ENCODE data around the gene SLC9A8. TPM values are rescaled to one million over a fixed set of nuclear protein-coding genes. Genes with fewer than 3 reads are reported as not detected.
A peak's percentile ranks its signal among the peaks of the same experiment; 100 is the strongest.

The SLC9A8 gene
- total and polyA plus RNA-seq, 2 of the 8 experiments (the other 6 are each of a cell fraction or from before 2014, with no cell fraction given): 3.2 to 6.2 TPM

GRCh38 chr20:49889935-49890333, 77.3 kb downstream of the SLC9A8 start:
- no peak overlapping the region for H3K56ac ChIP-seq (replicated peaks; ENCODE audit: insufficient read length, low read depth, low read length)
- no peak overlapping the region for H3K9ac ChIP-seq (replicated peaks in 1 of 4; ENCODE audit: extremely low read depth in 1 of 4, low read depth in 3 of 4, low read length in 3 of 4)
- no peaks in the 10 kb centered on the region for H3K23me2 ChIP-seq (ENCODE audit: low read depth, low read length)
- no peak overlapping the region for H3K23ac ChIP-seq (ENCODE audit: insufficient read length)
- H3K4me2 ChIP-seq (ENCODE audit: insufficient read depth in 1 of 2, low read depth in 2 of 2, low read length in 2 of 2): no peak overlapping the region
- no peak overlapping the region for H2BK20ac ChIP-seq (ENCODE audit: low read length)
- H4K8ac ChIP-seq (ENCODE audit: extremely low read depth, insufficient read depth, low read length): no peak overlapping the region
- no peak overlapping the region for H3K18ac ChIP-seq (ENCODE audit: extremely low read depth, low read length)
- DNase-seq (ENCODE audit: low read depth in 1 of 2, low spot score in 2 of 2): peak in 1 of 2 experiments; percentile 85
- no peak overlapping the region for H4K91ac ChIP-seq (replicated peaks; ENCODE audit: insufficient read length, low read length)
- H4K5ac ChIP-seq (ENCODE audit: insufficient read length, low read depth, low read length): no peak overlapping the region
- H3K36me3 ChIP-seq (ENCODE audit: control insufficient read depth in 2 of 4, insufficient read depth in 4 of 4, low read length in 3 of 4): no peaks in the 10 kb centered on the region
- H2BK5ac ChIP-seq (ENCODE audit: low read depth, low read length): no peak overlapping the region
- 67% methylated on average over 9 of the region's 9 CpGs; no CpG with 5 or more reads in 1 of the 2 experiments for WGBS, 2 experiments (ENCODE audit: extremely low coverage in 1 of 2, insufficient coverage in 1 of 2, insufficient read length in 1 of 2, insufficient replicate concordance in 2 of 2, low coverage in 1 of 2, low lambda C conversion rate in 2 of 2, missing lambda C conversion rate in 1 of 2)
- no peaks in the 10 kb centered on the region for H3K9me3 ChIP-seq (ENCODE audit: insufficient read depth in 2 of 2, low read depth in 1 of 2, low read length in 1 of 2)
- H3K4me3 ChIP-seq (ENCODE audit: extremely low read depth in 1 of 4, insufficient read depth in 2 of 4, low read depth in 3 of 4, low read length in 4 of 4): no peak overlapping the region
- CTCF ChIA-PET (ENCODE audit: partially characterized antibody): interaction anchor here (0.7 to 12.8 kb wide), 27 partner anchors 9 to 348 kb away, joined by 3 to 199 read pairs (median 6); partner anchors contain the start of gene SPATA2
- H3K4ac ChIP-seq (replicated peaks; ENCODE audit: insufficient read length, low read depth, low read length): no peak overlapping the region
- no peak overlapping the region for H2AFZ ChIP-seq (ENCODE audit: low read length)
- H3K4me1 ChIP-seq (replicated peaks in 1 of 4; ENCODE audit: control insufficient read depth in 3 of 4, insufficient read depth in 4 of 4, low read length in 3 of 4): peaks cover 0 to 19% (median 11%) of the 10 kb centered on the region in 4 experiments; a peak in 5 of 7 replicates
- no peak overlapping the region for H2AK5ac ChIP-seq (ENCODE audit: low read depth, low read length)
- no peak overlapping the region for H2BK12ac ChIP-seq (ENCODE audit: low read depth, low read length)
- no peaks in the 10 kb centered on the region for H3K79me2 ChIP-seq (ENCODE audit: control insufficient read depth in 1 of 2, insufficient read depth in 2 of 2, low read length in 2 of 2)
- no peak overlapping the region for H3K27ac ChIP-seq (ENCODE audit: low read depth, low read length)
- no peak overlapping the region for H2BK120ac ChIP-seq (replicated peaks; ENCODE audit: low read depth, low read length)
- no peak overlapping the region for H2BK15ac ChIP-seq (ENCODE audit: low read length)
- H3K79me1 ChIP-seq (ENCODE audit: low read depth, low read length): no peaks in the 10 kb centered on the region
- no peaks in the 10 kb centered on the region for H3K27me3 ChIP-seq (replicated peaks in 1 of 4; ENCODE audit: control insufficient read depth in 3 of 4, extremely low read depth in 1 of 4, insufficient read depth in 3 of 4, low read length in 3 of 4)
- POLR2A ChIA-PET (ENCODE audit: partially characterized antibody): interaction anchor here (3.5 kb wide), 1 partner anchor 24 kb away, joined by 17 read pairs; the partner anchor contains the start of gene SPATA2
- no peak overlapping the region for H3K14ac ChIP-seq (ENCODE audit: insufficient read length)
- FAIRE-seq: no peak
- H4K20me1 ChIP-seq (replicated peaks in 1 of 2; ENCODE audit: control insufficient read depth in 1 of 2, insufficient read depth in 2 of 2, low read length in 2 of 2): peaks cover 3 to 4% of the 10 kb centered on the region in 2 experiments
- TF ChIP-seq CBX8 (IDR thresholded peaks at IDR 0.05; ENCODE audit: borderline replicate concordance, low read depth, low read length) (no peak), SUZ12 (IDR thresholded peaks at IDR 0.05; ENCODE audit: low read length) (no peak), SAP30 (IDR thresholded peaks at IDR 0.05; ENCODE audit: insufficient read depth, insufficient replicate concordance, low read length) (no peak), SIX5 (IDR thresholded peaks at IDR 0.05; ENCODE audit: low read depth, low read length) (no peak), RAD21 (IDR thresholded peaks at IDR 0.05 in 1 of 2, conservative IDR thresholded peaks at IDR 0.05 in 1 of 2; ENCODE audit: low read depth in 2 of 2, low read length in 2 of 2) (peak; percentile 56 to 67), NANOG (IDR thresholded peaks at IDR 0.05; ENCODE audit: insufficient read depth, low read depth, low read length, poor library complexity, severe bottlenecking) (no peak), E2F6 (IDR thresholded peaks at IDR 0.05) (no peak), SIN3A (conservative IDR thresholded peaks at IDR 0.05 in 1 of 2, IDR thresholded peaks at IDR 0.05 in 1 of 2; ENCODE audit: low read depth in 1 of 2, low read length in 2 of 2) (no peak)
- TF ChIP-seq, protein P1, sequence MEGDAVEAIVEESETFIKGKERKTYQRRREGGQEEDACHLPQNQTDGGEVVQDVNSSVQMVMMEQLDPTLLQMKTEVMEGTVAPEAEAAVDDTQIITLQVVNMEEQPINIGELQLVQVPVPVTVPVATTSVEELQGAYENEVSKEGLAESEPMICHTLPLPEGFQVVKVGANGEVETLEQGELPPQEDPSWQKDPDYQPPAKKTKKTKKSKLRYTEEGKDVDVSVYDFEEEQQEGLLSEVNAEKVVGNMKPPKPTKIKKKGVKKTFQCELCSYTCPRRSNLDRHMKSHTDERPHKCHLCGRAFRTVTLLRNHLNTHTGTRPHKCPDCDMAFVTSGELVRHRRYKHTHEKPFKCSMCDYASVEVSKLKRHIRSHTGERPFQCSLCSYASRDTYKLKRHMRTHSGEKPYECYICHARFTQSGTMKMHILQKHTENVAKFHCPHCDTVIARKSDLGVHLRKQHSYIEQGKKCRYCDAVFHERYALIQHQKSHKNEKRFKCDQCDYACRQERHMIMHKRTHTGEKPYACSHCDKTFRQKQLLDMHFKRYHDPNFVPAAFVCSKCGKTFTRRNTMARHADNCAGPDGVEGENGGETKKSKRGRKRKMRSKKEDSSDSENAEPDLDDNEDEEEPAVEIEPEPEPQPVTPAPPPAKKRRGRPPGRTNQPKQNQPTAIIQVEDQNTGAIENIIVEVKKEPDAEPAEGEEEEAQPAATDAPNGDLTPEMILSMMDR (IDR thresholded peaks at IDR 0.05; ENCODE audit: control extremely low read depth in 1 of 3, insufficient read depth in 1 of 3, low read depth in 1 of 3, low read length in 3 of 3): peak; percentile 76 to 88 (median 81)

Data from H1 (cell line).